ENCODE measurements around the gene AFF4. TPM values are rescaled to one million over a fixed set of nuclear protein-coding genes. Genes with fewer than 3 reads are reported as not detected.

The AFF4 gene
- total RNA-seq, 1 donor from 2014 or later: 25.8 TPM

- no peak for FAIRE-seq
- TF ChIP-seq CTCF (IDR thresholded peaks at IDR 0.05; ENCODE audit: insufficient read depth, low read length, severe bottlenecking): no peak
These were observed 109.6 kb downstream of the AFF4 start for GRCh38 chr5:132853790-132854189.

GRCh38 chr5:132853323-132853722 is 110.1 kb downstream of the AFF4 start:
- Histone ChIP-seq H3K4me3 (ENCODE audit: low read depth, low read length) (no peak overlapping the region), H3K27me3 (ENCODE audit: control insufficient read depth, insufficient read depth, low read length) (no peaks in the 10 kb centered on the region), H3K36me3 (ENCODE audit: control insufficient read depth, insufficient read depth, low read length) (no peaks in the 10 kb centered on the region)
- DNase-seq (ENCODE audit: low read depth) (no peak), FAIRE-seq (no peak)
- no peak for TF ChIP-seq CTCF (IDR thresholded peaks at IDR 0.05; ENCODE audit: insufficient read depth, low read length, severe bottlenecking)

More at GRCh38 chr5:132853790-132854189, 109.6 kb downstream of the AFF4 start:
- DNase-seq (ENCODE audit: low read depth): no peak
- no peak overlapping the region for H3K4me3 ChIP-seq (ENCODE audit: low read depth, low read length)
- H3K36me3 ChIP-seq (ENCODE audit: control insufficient read depth, insufficient read depth, low read length): no peaks in the 10 kb centered on the region
- H3K27me3 ChIP-seq (ENCODE audit: control insufficient read depth, insufficient read depth, low read length): no peaks in the 10 kb centered on the region

- H3K4me3 ChIP-seq (ENCODE audit: low read depth, low read length): no peak overlapping the region
- no peaks in the 10 kb centered on the region for H3K27me3 ChIP-seq (ENCODE audit: control insufficient read depth, insufficient read depth, low read length)
- FAIRE-seq (no peak), DNase-seq (ENCODE audit: low read depth) (peak; percentile 22)
- no peaks in the 10 kb centered on the region for H3K36me3 ChIP-seq (ENCODE audit: control insufficient read depth, insufficient read depth, low read length)
- TF ChIP-seq CTCF (IDR thresholded peaks at IDR 0.05; ENCODE audit: insufficient read depth, low read length, severe bottlenecking): no peak
These were observed 113.4 kb downstream of the AFF4 start for GRCh38 chr5:132850066-132850465.

- H3K36me3 ChIP-seq (ENCODE audit: control insufficient read depth, insufficient read depth, low read length): no peaks in the 10 kb centered on the region
- H3K27me3 ChIP-seq (ENCODE audit: control insufficient read depth, insufficient read depth, low read length): no peaks in the 10 kb centered on the region
- FAIRE-seq (no peak), DNase-seq (ENCODE audit: low read depth) (no peak)
- no peak overlapping the region for H3K4me3 ChIP-seq (ENCODE audit: low read depth, low read length)
- no peak for TF ChIP-seq CTCF (IDR thresholded peaks at IDR 0.05; ENCODE audit: insufficient read depth, low read length, severe bottlenecking)
These were observed 114.1 kb downstream of the AFF4 start for GRCh38 chr5:132849347-132849746.

- TF ChIP-seq CTCF (IDR thresholded peaks at IDR 0.05; ENCODE audit: insufficient read depth, low read length, severe bottlenecking): no peak
- no peak for FAIRE-seq
- H3K4me3 ChIP-seq (ENCODE audit: low read depth, low read length): no peak overlapping the region
- no peak for DNase-seq (ENCODE audit: low read depth)
- no peaks in the 10 kb centered on the region for H3K27me3 ChIP-seq (ENCODE audit: control insufficient read depth, insufficient read depth, low read length)
- no peaks in the 10 kb centered on the region for H3K36me3 ChIP-seq (ENCODE audit: control insufficient read depth, insufficient read depth, low read length)
These were observed 115.2 kb downstream of the AFF4 start for GRCh38 chr5:132848270-132848669.

- FAIRE-seq (no peak), DNase-seq (ENCODE audit: low read depth) (peak; percentile 64)
- no peak overlapping the region for H3K4me3 ChIP-seq (ENCODE audit: low read depth, low read length)
- H3K36me3 ChIP-seq (ENCODE audit: control insufficient read depth, insufficient read depth, low read length): no peaks in the 10 kb centered on the region
- no peaks in the 10 kb centered on the region for H3K27me3 ChIP-seq (ENCODE audit: control insufficient read depth, insufficient read depth, low read length)
- no peak for TF ChIP-seq CTCF (IDR thresholded peaks at IDR 0.05; ENCODE audit: insufficient read depth, low read length, severe bottlenecking)
These were observed 122.1 kb downstream of the AFF4 start for GRCh38 chr5:132841305-132841704.

Data from bronchial epithelial cell (primary cell).